SK-N-SH (cell line): ENCODE data around the gene SRMS. TPM values are rescaled to one million over a fixed set of nuclear protein-coding genes. Genes with fewer than 3 reads are reported as not detected.

Experiments used
- CTCF ChIA-PET: fragments of 300-600, 350-600 bp; formaldehyde crosslinking; extraction: SDS; loops from one replicate; lab custom pipeline; 2021; lab: Yijun Ruan, JAX
- POLR2A ChIA-PET: fragments of 350-600 bp; sonication (Branson Sonifier 250); formaldehyde crosslinking; extraction: SDS; loops from one replicate; lab custom pipeline; 2020; ENCODE audit warnings: antibody characterized with exemption, inconsistent platforms; lab: Yijun Ruan, JAX
- DNase-seq: peaks from one replicate; pipeline ENCODE4 v3.0.0; 2012
- H2AFZ ChIP-seq: fragments of 200-600 bp; sonication (generic); 2 replicates; pipeline ENCODE4 v1.8.1; 2016; ENCODE audit warnings: antibody characterized with exemption, mild to moderate bottlenecking, low read depth
- H3F3A ChIP-seq: fragments of 200-600 bp; sonication (generic); replicated peaks from 2 replicates; pipeline ENCODE3; 2016; ENCODE audit warnings: antibody characterized with exemption, mild to moderate bottlenecking; ENCODE audit not compliant: insufficient read depth
- H3K27ac ChIP-seq, 2 experiments: fragments of 200-500 bp in 1 of 2; fragments of 200-600 bp in 1 of 2; sonication (Bioruptor generic) in 1 of 2; sonication (generic), shearing (Covaris generic) in 1 of 2; 2 replicates each; pipeline versions ENCODE4 v1.5.1 to v1.6.1; 2014 to 2016; ENCODE audit warnings: low read depth in 2 of 2, inconsistent platforms in 1 of 2, low read length in 1 of 2, mild to moderate bottlenecking in 1 of 2, mixed read lengths in 1 of 2
- H3K27me3 ChIP-seq: fragments of 200-600 bp; sonication (generic), shearing (Covaris generic); 2 replicates; pipeline ENCODE4 v1.6.1; 2016; ENCODE audit warnings: mixed run types; ENCODE audit not compliant: insufficient read depth
- H3K36me3 ChIP-seq, 2 experiments: fragments of 200-500 bp in 1 of 2; fragments of 200-600 bp in 1 of 2; sonication (Bioruptor generic) in 1 of 2; sonication (generic) in 1 of 2; replicated peaks in 1 of 2; 2 replicates each; pipeline versions ENCODE3 to v1.5.1; 2014 to 2016; ENCODE audit warnings: low read length in 1 of 2, mild to moderate bottlenecking in 1 of 2; ENCODE audit not compliant: insufficient read depth in 2 of 2, control insufficient read depth in 1 of 2
- H3K4me1 ChIP-seq, 2 experiments: fragments of 200-500 bp in 1 of 2; fragments of 200-600 bp in 1 of 2; sonication (Bioruptor generic) in 1 of 2; sonication (generic), shearing (Covaris generic) in 1 of 2; 2 replicates each; pipeline versions ENCODE4 v1.5.1 to v1.6.1; 2014 to 2016; ENCODE audit warnings: low read depth in 1 of 2, low read length in 1 of 2, mixed run types in 1 of 2; ENCODE audit not compliant: insufficient read depth in 2 of 2, control insufficient read depth in 1 of 2
- H3K4me2 ChIP-seq: fragments of 200-600 bp; sonication (generic), shearing (Covaris generic); 2 replicates; pipeline ENCODE4 v1.6.1; 2017; ENCODE audit warnings: mixed run types
- H3K4me3 ChIP-seq, 2 experiments: fragments of 200-500 bp in 1 of 2; fragments of 200-600 bp in 1 of 2; sonication (Bioruptor generic) in 1 of 2; sonication (generic), shearing (Covaris generic) in 1 of 2; 2 replicates each; pipeline versions ENCODE4 v1.5.1 to v1.8.1; 2014 to 2016; ENCODE audit warnings: low read depth in 2 of 2, inconsistent platforms in 1 of 2, low read length in 1 of 2, mild to moderate bottlenecking in 1 of 2, mixed read lengths in 1 of 2, moderate library complexity in 1 of 2
- H3K79me2 ChIP-seq: fragments of 200-600 bp; sonication (generic); 2 replicates; pipeline ENCODE4 v1.8.1; 2017; ENCODE audit warnings: mild to moderate bottlenecking; ENCODE audit not compliant: insufficient read depth
- H3K9ac ChIP-seq: fragments of 200-600 bp; sonication (generic); 2 replicates; pipeline ENCODE4 v1.6.1; 2017; ENCODE audit warnings: mixed run types
- H3K9me2 ChIP-seq: fragments of 200-600 bp; sonication (generic); 2 replicates; pipeline ENCODE4 v1.6.1; 2017; ENCODE audit warnings: mixed run types
- H3K9me3 ChIP-seq: fragments of 200-600 bp; sonication (generic); 2 replicates; pipeline ENCODE4 v1.6.1; 2017; ENCODE audit warnings: mixed run types, mild to moderate bottlenecking, moderate library complexity
- H4K20me1 ChIP-seq: fragments of 200-600 bp; sonication (generic); 2 replicates; pipeline ENCODE4 v1.6.1; 2017; ENCODE audit warnings: mild to moderate bottlenecking, mixed run types; ENCODE audit not compliant: insufficient read depth
- CHD2 ChIP-seq: fragments of 150-350 bp; IDR thresholded peaks from 2 replicates; pipeline ENCODE4 v1.6.1; 2018; ENCODE audit warnings: low read length; ENCODE audit not compliant: partially characterized antibody
- FOXJ3 ChIP-seq: sonication (generic); formaldehyde crosslinking; IDR thresholded peaks from 2 replicates; pipeline ENCODE4 v1.5.1; 2020; ENCODE audit warnings: mild to moderate bottlenecking, missing genetic modification reagents
- GABPA ChIP-seq: IDR thresholded peaks from 2 replicates; pipeline ENCODE4 v1.4.0; 2012; ENCODE audit warnings: low read depth, mild to moderate bottlenecking
- NFIC ChIP-seq: IDR thresholded peaks from 2 replicates; pipeline ENCODE4 v1.4.0; 2012; ENCODE audit warnings: borderline replicate concordance
- POLR2AphosphoS5 ChIP-seq: IDR thresholded peaks from 2 replicates; pipeline ENCODE4 v1.6.1; 2012; ENCODE audit warnings: low read depth, low read length
- RAD21 ChIP-seq: IDR thresholded peaks from 2 replicates; pipeline ENCODE4 v1.6.1; 2012; ENCODE audit warnings: mild to moderate bottlenecking, low read length
- RCOR1 ChIP-seq: fragments of 150-350 bp; IDR thresholded peaks from 2 replicates; pipeline ENCODE4 v1.6.1; 2017; ENCODE audit warnings: antibody characterized with exemption, low read length
- TAF1 ChIP-seq: IDR thresholded peaks from 2 replicates; pipeline ENCODE4 v1.6.1; 2012; ENCODE audit warnings: low read depth, mild to moderate bottlenecking, low read length, moderate library complexity, borderline replicate concordance
- USF1 ChIP-seq: IDR thresholded peaks from 2 replicates; pipeline ENCODE4 v1.4.0; 2012; ENCODE audit warnings: low read depth, borderline replicate concordance
- YY1 ChIP-seq: IDR thresholded peaks from 2 replicates; pipeline ENCODE4 v1.4.0; 2012; ENCODE audit warnings: low read depth, mild to moderate bottlenecking
- WGBS: methylation state at CpG from one replicate; pipeline ENCODE4 v1.1.6; 2017; ENCODE audit warnings: low lambda C conversion rate; 5-methylcytosine and 5-hydroxymethylcytosine counted together
- polyA plus RNA-seq, 3 experiments: library from polyadenylated mRNA; depleted of rRNA; stranded (reverse); fragments of >200 nt; gene quantifications; 2 replicates each; pipeline ENCODE4 v1.2.3, GENCODE V29; 2012
- TF ChIP-seq, protein P1 (sequence below): IDR thresholded peaks from 2 replicates; pipeline ENCODE4; 2012
- TF ChIP-seq, protein P2 (sequence below): fragments of 150-350 bp; IDR thresholded peaks from 2 replicates; pipeline ENCODE4 v1.6.1; 2017; ENCODE audit warnings: antibody characterized with exemption, low read length, low read depth, borderline replicate concordance
- TF ChIP-seq, protein P3 (sequence below): IDR thresholded peaks from 2 replicates; pipeline ENCODE4 v1.4.0; 2012; ENCODE audit warnings: low read depth

The SRMS gene
- polyA plus RNA-seq, 1 of the 3 experiments (the other 2 are of a cell fraction): not detected

DNA sequence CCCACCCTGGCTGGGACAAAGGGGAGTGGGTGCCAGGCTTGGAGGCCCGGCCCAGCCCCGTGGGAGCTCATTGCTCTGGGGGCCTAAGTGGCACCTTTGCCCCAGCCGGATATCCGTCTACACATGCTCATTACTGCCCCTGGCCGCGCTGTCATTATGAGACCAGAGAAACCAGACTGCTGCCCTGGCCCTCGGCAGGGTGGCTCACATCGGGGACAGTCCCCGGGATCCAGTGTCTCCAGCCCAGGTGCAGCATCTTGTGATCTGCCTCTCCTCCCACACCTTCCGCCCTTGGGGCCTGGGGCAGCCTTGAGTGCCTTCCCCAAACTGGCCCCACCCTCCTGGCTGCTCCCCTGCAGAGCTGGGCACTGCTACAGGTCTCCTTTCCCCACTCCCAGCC, 4.9 kb downstream of the SRMS start:
- H3K79me2 ChIP-seq: no peaks in the 10 kb centered on the region
- DNase-seq: no peak
- ChIA-PET POLR2A (no interaction called here), CTCF (interaction anchor here (1.0 to 1.9 kb wide), 6 partner anchors 13 to 431 kb away, joined by 3 to 7 read pairs (median 4); partner anchors contain the start of gene PPDPF)
- H3F3A ChIP-seq: no peaks in the 10 kb centered on the region
- no peaks in the 10 kb centered on the region for H3K9me2 ChIP-seq
- H3K4me1 ChIP-seq: peaks cover 0 to 14% of the 10 kb centered on the region in 2 experiments; a peak in 1 of 4 replicates
- no peaks in the 10 kb centered on the region for H3K27me3 ChIP-seq
- H3K4me2 ChIP-seq: no peak overlapping the region
- no peaks in the 10 kb centered on the region for H3K9me3 ChIP-seq
- no peak overlapping the region for H3K27ac ChIP-seq
- WGBS: 86% methylated on average over 3 of the region's 10 CpGs
- H3K9ac ChIP-seq: no peak overlapping the region
- no peaks in the 10 kb centered on the region for H3K36me3 ChIP-seq
- no peak overlapping the region for H3K4me3 ChIP-seq
- no peak for TF ChIP-seq USF1
- TF ChIP-seq YY1: no peak
- TF ChIP-seq, protein P1, sequence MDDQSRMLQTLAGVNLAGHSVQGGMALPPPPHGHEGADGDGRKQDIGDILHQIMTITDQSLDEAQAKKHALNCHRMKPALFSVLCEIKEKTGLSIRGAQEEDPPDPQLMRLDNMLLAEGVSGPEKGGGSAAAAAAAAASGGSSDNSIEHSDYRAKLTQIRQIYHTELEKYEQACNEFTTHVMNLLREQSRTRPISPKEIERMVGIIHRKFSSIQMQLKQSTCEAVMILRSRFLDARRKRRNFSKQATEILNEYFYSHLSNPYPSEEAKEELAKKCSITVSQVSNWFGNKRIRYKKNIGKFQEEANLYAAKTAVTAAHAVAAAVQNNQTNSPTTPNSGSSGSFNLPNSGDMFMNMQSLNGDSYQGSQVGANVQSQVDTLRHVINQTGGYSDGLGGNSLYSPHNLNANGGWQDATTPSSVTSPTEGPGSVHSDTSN: no peak
- TF ChIP-seq TAF1: no peak
- no peak for TF ChIP-seq RAD21
- TF ChIP-seq, protein P2, sequence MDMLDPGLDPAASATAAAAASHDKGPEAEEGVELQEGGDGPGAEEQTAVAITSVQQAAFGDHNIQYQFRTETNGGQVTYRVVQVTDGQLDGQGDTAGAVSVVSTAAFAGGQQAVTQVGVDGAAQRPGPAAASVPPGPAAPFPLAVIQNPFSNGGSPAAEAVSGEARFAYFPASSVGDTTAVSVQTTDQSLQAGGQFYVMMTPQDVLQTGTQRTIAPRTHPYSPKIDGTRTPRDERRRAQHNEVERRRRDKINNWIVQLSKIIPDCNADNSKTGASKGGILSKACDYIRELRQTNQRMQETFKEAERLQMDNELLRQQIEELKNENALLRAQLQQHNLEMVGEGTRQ: no peak
- TF ChIP-seq FOXJ3 (CRISPR knock-in tag): no peak
- no peaks in the 10 kb centered on the region for H4K20me1 ChIP-seq
- H2AFZ ChIP-seq: no peak overlapping the region

GRCh38 chr20:63542031-63542559, 5.5 kb downstream of the SRMS start:
- Histone ChIP-seq H3K4me1 (peaks cover 0 to 20% of the 10 kb centered on the region in 2 experiments; a peak in 1 of 4 replicates), H3K79me2 (no peaks in the 10 kb centered on the region), H3K4me3 (no peak overlapping the region), H3K4me2 (no peak overlapping the region), H4K20me1 (no peaks in the 10 kb centered on the region), H3K9me3 (no peaks in the 10 kb centered on the region), H3K9ac (no peak overlapping the region), H2AFZ (no peak overlapping the region), H3K27ac (no peak overlapping the region), H3K9me2 (no peaks in the 10 kb centered on the region), H3K36me3 (no peaks in the 10 kb centered on the region), H3F3A (no peaks in the 10 kb centered on the region), H3K27me3 (no peaks in the 10 kb centered on the region)
- ChIA-PET CTCF (interaction anchor here (1.0 to 1.9 kb wide), 4 partner anchors 14 to 431 kb away, joined by 3 to 7 read pairs (median 4); partner anchors contain the start of gene PPDPF), POLR2A (no interaction called here)
- TF ChIP-seq RCOR1 (no peak), CHD2 (no peak), GABPA (no peak), NFIC (no peak), POLR2AphosphoS5 (no peak)
- TF ChIP-seq, protein P3, sequence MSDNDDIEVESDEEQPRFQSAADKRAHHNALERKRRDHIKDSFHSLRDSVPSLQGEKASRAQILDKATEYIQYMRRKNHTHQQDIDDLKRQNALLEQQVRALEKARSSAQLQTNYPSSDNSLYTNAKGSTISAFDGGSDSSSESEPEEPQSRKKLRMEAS: no peak
- DNase-seq: no peak
- 87% methylated on average over 28 of the region's 36 CpGs for WGBS
